ENCODE results near the gene INO80.

DNA sequence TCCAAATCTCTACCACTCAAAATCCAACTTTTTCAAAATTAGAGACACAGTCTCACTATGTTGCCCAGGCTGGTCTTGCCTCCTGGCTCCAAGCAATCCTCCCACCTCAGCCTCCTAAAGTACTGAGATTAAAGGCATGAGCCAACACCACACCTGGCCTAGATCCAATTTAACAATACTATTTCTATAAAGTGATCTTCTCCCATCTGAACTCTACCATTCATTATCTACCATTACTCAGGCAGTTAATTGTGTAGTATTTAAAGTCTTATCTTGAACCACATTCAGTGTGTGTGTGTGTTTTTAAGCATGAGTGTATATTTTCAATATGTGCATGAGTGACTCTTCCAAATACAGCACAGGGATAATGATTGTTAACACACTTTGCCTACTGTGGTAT lies 77.0 kb downstream of the INO80 start:
- TF ChIP-seq POLR2A (IDR thresholded peaks at IDR 0.05), result no peak
- TF ChIP-seq, protein P1, sequence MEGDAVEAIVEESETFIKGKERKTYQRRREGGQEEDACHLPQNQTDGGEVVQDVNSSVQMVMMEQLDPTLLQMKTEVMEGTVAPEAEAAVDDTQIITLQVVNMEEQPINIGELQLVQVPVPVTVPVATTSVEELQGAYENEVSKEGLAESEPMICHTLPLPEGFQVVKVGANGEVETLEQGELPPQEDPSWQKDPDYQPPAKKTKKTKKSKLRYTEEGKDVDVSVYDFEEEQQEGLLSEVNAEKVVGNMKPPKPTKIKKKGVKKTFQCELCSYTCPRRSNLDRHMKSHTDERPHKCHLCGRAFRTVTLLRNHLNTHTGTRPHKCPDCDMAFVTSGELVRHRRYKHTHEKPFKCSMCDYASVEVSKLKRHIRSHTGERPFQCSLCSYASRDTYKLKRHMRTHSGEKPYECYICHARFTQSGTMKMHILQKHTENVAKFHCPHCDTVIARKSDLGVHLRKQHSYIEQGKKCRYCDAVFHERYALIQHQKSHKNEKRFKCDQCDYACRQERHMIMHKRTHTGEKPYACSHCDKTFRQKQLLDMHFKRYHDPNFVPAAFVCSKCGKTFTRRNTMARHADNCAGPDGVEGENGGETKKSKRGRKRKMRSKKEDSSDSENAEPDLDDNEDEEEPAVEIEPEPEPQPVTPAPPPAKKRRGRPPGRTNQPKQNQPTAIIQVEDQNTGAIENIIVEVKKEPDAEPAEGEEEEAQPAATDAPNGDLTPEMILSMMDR (IDR thresholded peaks at IDR 0.05), result no peak

All from vagina (tissue), 2 donors.